ENCODE measurements around the gene SSU72.

The SSU72 gene

DNA sequence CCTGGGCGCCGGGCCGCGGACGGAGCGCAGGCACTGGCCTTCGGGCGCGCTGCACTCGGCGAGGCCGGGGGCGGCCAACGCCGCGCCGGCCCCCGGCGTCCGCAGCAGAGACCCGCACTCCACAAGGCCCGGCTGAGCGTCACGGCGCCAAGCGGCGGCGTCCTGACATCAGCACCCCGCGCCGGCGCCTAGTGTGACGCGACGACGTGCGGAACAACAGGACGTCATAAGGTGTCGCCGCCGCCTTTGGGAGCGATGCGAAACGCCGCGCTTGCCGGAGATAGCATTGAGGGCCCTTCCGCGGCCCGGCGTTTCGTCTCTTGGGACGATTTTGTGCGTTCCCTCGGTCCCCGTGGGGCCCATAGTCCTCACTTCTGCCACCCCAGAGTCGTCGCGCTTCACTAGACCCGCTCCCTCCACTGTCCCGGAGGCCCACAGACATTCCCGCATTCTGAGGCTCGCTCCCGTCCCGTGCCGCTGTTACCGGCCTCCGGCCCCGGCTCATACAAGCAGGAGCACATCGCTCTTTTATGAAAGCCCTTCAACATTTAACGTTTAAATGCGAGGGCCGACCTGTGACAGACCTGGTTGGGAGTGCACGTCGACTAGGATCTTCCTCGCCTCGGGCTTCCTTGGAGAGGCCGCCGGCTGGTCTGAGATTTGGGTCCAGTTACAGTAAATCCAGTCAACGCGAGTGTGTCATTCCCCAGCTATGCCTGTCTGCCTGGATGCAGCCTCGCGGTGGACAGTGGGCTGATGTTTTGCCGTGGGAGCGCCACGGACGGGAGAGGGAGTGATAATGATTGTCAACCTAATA, at the start of gene SSU72:
Gene SSU72, minus strand, starts transcription at position 143 of the 817 bp plus-strand sequence. CDS start 306 bp downstream, outside the sequence.
- peak; percentile 94 for DNase-seq

DNA sequence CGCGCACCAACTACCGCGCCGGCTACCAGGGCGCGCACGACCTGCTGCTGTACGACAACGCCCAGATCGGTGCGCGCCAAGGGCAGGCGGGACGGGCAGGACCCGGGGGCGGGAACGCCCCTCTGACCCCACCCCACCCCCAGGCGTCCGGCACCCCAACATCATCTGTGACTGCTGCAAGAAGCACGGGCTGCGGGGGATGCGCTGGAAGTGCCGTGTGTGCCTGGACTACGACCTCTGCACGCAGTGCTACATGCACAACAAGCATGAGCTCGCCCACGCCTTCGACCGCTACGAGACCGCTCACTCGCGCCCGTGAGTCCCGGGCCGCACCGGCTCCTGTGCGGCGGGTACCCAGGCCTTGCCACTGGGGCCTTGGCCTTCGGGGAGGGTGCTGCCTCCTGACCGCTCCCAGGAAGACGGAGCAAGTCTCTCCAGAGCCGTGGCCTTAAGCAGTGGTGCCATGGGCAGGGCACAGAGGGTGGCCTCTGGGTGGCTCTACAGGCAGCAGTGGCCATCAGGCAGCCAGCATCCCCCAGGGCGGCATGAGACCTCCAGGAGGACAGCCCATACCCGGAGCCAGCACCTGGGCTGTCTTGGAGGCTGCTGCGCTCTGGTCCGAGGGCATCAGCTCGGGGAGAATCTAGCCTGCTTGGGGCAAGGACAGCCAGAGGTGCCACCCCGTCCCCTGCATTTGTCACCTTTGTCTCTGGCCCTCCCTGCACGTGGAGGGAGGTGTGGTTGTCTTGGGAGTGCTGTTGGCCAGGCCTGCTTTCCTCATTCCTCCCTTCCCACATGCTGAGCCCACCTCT, 49.2 kb upstream of the SSU72 start:
- no peak for DNase-seq

GRCh38 chr1:1623181-1623630, 48.5 kb upstream of the SSU72 start:
- no peak for DNase-seq

DNA sequence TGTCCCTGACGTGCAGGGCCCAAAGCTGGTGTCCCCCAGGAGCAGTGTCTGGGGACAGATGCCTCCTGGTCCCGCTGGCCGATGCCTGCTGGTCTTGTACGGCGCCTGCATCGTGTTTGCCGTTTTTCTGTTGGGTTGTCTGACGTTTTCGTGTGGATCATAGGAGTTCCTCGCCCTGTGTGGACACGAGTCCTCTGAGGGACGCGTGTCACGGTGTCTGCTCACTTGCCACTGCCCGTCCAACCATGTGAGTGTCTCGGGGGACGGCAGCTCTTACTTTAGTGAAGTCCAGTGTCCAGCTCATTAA, 48.1 kb upstream of the SSU72 start:
- no peak for DNase-seq

GRCh38 chr1:1622010-1622787, 47.5 kb upstream of the SSU72 start:
- DNase-seq, result no peak

- no peak for DNase-seq
Observed at GRCh38 chr1:1621173-1622009, 46.7 kb upstream of the SSU72 start.

GRCh38 chr1:1620433-1621139, 45.9 kb upstream of the SSU72 start:
- peak; percentile 39 for DNase-seq

DNA sequence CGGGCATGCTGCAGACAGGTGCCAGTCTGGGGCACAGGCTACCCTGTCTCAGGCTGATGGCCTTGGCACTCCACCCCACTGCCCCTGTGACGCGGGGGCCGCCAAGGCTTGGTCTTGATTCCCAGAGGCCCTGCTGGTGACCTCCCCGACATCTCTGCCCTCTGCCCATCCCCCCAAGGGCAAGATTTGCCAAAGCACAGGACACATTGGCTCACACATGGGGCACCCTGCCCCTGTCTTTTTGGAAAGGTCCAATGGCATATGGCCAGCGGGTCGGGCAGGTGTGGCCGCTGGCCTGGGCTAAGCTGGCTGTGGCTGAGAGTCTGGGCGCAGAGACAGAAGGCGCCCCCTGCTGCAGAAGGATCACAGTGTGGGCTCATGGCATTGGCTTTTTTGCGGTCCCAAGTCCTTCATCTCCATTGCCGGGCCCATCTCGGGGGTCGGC, 45.3 kb upstream of the SSU72 start:
- DNase-seq, result peak; percentile 57

DNA sequence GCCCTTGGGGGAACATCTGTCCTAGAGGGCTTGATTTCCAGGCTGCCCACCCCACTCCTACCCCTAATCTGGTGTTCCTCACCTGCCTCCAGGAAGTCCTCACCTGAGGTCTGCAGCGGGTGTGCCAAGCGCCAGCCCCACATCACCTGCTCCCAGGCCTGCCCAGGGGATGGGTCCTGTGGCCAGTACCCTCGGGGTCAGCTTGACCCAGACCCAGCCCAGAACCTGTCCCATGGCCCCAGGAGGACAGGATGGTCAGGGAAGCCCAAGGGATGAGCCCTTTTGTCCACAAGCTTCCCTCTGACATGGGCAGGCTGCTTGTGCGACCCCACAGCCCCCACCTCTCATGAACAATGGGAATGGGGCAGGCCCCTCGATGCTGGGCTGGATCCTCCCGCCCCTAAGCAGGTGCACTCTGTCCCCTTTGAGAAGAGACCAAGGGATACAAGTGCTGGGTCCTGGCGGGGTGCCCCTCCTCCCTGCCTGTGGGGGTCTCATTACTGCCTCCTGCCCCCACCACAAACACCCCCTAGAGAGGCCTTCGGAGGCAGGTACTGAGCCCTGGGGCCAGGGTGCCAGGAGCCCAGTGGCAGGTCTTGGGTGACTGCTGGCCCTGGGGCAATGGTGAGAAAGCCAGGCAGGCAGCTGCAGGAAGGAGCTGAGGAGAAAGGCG, 43.9 kb upstream of the SSU72 start:
- DNase-seq, result no peak

DNA sequence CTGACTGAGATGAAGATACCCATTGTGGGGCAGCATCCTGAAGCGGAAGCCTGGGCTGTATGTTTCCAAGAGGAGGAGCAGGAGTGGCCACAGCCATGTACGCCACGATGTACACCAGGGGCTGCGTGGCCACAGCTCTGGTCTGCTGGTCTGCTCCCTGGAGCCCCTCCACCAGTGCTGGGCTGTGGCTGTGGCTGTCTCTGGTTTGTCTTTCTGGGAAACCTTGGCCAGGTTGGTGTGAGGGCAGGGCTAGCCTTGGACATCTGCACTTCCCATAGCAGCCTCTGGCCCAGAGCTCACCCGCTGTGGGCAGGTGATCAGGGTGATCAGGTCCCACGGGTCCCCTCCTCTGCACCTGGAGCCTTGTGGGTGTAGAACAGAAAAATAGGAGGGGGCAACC, 43.3 kb upstream of the SSU72 start:
- no peak for DNase-seq

DNA sequence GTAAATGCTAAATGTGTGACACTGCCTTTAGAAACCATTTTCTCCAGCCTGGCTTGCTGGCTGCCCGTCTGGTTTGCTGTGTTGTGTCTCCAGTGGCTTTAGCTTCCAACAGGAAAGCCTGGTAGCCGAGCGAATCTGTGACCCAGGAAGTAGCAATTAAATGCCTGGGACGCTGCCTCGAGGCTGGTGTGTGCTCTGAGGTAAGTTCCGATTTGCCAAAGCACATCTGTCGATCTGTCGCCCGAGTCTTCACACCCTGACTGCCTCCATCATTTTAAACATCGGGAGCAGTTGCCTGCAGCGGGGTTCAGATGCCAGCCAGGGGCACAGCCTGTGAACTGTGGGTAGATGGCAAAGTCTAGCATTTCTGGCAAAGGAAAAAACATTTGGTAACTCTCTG, 42.9 kb upstream of the SSU72 start:
- no peak for DNase-seq

GRCh38 chr1:1616838-1617237, 42.2 kb upstream of the SSU72 start:
- DNase-seq, result no peak

GRCh38 chr1:1616045-1616790, 41.6 kb upstream of the SSU72 start:
- DNase-seq, result no peak

DNA sequence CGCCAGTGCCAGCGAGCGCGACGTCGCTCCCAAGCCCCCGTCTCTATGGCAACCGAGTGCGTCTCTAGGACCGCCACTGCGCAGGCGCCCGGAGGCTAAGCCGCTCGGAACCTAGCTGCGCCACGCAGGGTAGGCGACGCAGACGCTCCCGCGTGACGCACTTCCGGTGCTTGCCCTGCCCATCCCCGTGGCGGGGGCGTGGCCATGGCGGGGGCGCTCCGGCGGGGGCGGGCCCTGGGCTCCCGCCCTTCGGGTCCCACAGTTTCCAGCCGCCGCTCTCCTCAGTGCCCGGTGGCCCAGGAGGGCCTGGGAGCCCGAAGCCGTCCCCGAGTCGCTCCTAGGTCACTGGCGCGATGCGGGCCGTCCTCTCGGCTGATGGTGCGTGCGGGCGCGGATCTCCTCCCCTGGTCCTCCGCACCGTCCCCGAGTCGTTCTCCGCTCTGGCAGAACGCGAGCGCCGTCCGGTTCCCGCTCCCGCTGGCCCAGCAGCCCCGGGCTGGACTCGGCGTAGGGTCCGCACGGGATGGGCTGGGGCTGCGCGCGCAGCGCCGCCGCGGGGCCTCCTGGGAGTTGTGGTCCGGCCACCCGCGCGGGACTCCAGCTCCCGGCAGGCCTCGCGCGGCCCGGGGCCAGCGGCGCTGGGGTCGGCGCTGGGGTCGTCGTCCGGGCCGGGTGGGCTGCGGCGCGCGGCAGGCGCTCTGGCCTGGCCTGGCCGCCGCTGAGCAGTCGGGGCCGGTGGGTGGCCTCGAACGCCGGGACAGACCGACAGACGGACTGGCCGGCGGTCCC, 40.8 kb upstream of the SSU72 start, which contains the start of gene MIB2:
Gene MIB2, plus strand, starts transcription at position 245 of the 789 bp plus-strand sequence. CDS start 7,953 bp downstream, outside the sequence.
- peak; percentile 97 for DNase-seq

- DNase-seq, result no peak
Observed at GRCh38 chr1:1614954-1615255, 40.2 kb upstream of the SSU72 start.

- DNase-seq, result peak; percentile 55
Observed at GRCh38 chr1:1614204-1614953, 39.7 kb upstream of the SSU72 start.

GRCh38 chr1:1613509-1614082, 38.9 kb upstream of the SSU72 start:
- no peak for DNase-seq

- DNase-seq, result no peak
Observed at GRCh38 chr1:1612104-1612400, 37.4 kb upstream of the SSU72 start.

DNA sequence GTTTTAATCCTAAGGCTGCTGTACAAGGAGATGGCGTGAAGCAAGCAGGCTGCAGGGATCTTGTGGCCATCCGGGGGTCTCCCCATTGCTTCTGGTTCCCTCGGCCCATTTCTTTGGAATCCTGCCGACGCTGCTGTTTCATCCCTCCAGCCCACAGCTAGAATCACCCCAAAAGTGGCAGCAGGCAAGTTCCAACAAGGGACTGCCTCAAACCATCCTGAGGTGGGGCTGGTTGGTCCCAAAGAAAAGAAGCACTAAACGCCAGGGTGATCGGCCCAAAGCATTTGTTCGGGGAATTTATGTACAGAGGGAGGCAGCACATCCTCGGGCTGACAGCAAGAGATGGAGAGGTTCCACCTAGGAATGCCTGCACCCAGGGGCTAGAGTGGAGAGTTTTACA, 36.1 kb upstream of the SSU72 start:
- DNase-seq, result no peak
